ENCODE data around the gene MRPL43. TPM values are rescaled to one million over a fixed set of nuclear protein-coding genes. Genes with fewer than 3 reads are reported as not detected.
A peak's percentile ranks its signal among the peaks of the same experiment; 100 is the strongest.
"Not testable (repeated sequence)": the region's sequence is repeated elsewhere in the genome, so short reads cannot be mapped to it uniquely, and the experiment has no call there.

MRPL43 gene
- polyA plus RNA-seq, 3 donors, result 94.5 to 105 (median 100) TPM

DNA sequence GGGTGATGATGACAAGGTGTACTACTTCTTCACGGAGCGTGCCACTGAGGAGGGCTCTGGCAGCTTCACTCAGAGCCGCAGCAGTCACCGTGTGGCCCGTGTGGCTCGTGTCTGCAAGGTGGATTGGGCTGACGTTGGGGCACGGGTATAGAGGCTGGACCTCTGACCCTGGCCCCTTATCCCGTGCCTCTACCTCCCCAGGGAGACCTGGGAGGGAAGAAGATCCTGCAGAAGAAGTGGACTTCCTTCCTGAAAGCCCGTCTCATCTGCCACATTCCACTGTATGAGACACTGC is 8.4 kb downstream of the MRPL43 start:
- DNase-seq (ENCODE audit: extremely low read depth in 1 of 11, low read depth in 9 of 11, low spot score in 4 of 11), result no peak

- no peak for DNase-seq (ENCODE audit: extremely low read depth in 1 of 11, low read depth in 9 of 11, low spot score in 4 of 11)
Measured at GRCh38 chr10:100978121-100978900, 9.0 kb downstream of the MRPL43 start.

DNA sequence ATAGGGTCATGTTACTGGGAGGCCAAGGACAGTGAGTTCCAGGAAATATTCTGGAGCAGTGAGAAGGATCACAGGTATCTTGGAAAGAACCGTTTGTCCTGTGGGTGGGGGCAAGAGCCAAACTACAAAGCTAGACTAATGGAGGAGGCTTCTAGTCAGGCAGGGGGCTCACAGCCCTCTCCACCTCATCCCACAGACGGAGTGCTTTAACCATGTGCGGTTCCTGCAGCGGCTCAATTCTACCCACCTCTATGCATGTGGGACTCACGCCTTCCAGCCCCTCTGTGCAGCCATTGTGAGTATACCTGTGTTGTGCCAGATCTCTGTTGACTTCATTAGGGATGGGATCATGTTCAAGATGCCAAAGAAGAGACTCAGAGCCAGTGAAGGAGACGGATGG is 9.9 kb downstream of the MRPL43 start:
- DNase-seq (ENCODE audit: extremely low read depth in 1 of 11, low read depth in 9 of 11, low spot score in 4 of 11), result no peak

DNA sequence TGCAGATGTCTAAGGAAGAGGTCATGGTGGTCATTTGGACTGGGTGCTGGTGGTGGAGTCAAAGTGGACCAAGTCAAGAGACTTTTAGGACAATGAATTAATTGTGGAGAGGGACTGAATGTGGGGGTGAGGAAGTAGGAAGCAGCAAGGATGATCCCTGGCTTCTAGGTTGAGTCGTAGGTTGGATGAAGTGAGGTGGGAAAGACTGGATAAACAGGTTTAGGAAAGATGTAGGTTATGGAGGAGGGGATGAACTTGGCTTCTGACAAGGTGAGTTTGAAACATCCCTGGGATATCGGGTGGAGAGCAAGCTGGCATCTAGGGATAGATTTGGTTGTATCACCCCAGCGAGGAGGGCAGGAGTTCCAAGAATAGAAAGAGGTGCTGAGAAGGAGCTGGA is 10.4 kb downstream of the MRPL43 start:
- DNase-seq (ENCODE audit: extremely low read depth in 1 of 11, low read depth in 9 of 11, low spot score in 4 of 11), result no peak

- DNase-seq (ENCODE audit: extremely low read depth in 1 of 11, low read depth in 9 of 11, low spot score in 4 of 11), result not testable (repeated sequence)
Measured at GRCh38 chr10:100975397-100975796, 11.9 kb downstream of the MRPL43 start.

DNA sequence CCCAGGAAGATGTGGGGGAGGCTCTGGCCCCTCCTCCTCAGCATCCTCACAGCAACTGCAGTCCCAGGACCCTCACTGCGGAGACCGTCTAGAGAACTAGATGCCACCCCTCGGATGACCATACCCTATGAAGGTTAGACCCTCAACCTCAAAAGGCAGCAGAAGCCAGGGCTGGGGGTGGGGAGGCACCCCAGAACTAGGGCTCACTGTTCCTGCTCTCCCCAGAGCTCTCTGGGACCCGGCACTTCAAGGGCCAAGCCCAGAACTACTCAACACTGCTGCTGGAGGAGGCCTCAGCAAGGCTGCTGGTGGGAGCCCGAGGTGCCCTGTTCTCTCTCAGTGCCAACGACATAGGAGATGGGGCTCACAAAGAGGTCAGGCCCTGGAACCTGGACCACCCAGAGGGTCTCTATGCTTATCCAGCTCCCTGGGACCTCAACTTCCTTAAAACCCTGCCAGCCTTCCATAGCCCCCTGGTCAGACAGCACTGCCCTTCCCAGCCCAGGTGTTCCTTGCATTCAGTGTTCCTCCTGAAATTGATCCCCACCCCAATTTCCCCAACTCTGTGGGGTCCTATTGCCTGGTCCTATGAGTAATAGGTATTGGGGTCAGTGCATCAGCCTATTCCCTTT is 14.3 kb downstream of the MRPL43 start:
- no peak for DNase-seq (ENCODE audit: extremely low read depth in 1 of 11, low read depth in 9 of 11, low spot score in 4 of 11)

- no peak for DNase-seq (ENCODE audit: extremely low read depth in 1 of 11, low read depth in 9 of 11, low spot score in 4 of 11)
Measured at GRCh38 chr10:100972115-100972903, 15.0 kb downstream of the MRPL43 start.

DNA sequence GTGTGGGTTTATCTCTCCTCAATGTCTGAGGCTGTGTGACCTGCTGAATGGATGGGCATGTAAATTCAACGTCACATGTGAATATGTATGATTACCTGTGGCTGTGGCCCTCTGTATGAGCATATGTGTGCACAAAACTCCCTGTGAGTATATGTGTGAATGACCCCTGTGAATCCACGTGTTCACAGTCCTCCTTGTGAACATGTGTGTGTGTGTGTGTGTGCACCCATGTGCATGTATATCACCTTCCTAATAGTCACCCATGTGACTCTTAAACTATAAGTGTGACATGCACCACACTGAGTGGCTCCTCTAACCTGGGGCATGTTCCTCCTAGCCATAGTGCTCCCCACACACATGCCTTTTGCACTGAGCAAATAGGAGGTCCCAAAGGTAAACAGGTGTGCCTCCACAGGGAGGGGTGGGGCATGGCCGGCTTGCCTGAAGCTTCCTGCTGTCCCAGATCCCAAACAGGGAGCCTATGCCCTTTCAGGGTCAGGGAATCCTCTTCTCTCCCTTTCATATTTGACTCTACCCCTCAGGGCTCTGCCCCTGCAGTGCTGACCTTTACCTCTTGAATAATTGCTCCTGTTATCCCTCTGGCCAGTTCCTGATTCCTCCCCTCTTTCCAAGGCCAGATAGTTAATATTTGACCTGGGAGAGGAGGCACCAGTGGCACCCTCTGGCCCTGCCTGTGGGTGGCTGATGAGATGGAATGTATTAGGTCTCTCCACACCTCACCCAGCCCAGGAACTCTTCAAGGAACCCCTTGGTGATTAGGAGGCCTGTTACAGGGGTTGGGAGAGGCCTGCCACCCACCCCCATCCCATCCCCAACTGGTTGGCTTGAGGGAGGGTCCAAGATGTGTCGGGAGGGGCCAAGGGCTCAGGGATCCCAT is 16.1 kb downstream of the MRPL43 start:
- DNase-seq (ENCODE audit: extremely low read depth in 1 of 11, low read depth in 9 of 11, low spot score in 4 of 11), result no peak

GRCh38 chr10:100970076-100970913 is 17.0 kb downstream of the MRPL43 start:
- DNase-seq (ENCODE audit: extremely low read depth in 1 of 11, low read depth in 9 of 11, low spot score in 4 of 11), result no peak

- peak in 9 of 11 donors; percentile 28 to 40 (median 35) for DNase-seq (ENCODE audit: extremely low read depth in 1 of 11, low read depth in 9 of 11, low spot score in 4 of 11)
Measured at GRCh38 chr10:100969187-100970075, 17.9 kb downstream of the MRPL43 start, which contains the start of gene SEMA4G. Gene SEMA4G (plus strand): TSS chr10:100969504. CDS start chr10:100972913, 3,409 bp downstream.

DNA sequence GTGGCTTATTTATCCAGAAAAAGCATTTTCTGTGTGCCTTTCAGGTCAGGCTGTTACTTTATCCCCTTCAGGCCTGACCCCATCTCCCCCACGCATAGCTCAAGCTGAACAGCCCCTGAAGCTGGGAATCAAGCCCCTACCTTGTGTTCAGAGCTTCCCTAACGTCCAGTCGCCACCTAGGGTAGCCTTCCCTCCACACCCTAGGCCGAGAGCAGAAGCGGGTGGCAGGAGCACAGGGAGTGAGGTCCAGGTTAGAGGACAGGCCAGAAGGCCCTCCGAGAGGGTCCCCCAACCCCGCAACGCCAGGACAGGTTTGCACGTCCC is 18.5 kb downstream of the MRPL43 start:
- no peak for DNase-seq (ENCODE audit: extremely low read depth in 1 of 11, low read depth in 9 of 11, low spot score in 4 of 11)

GRCh38 chr10:100968062-100968736 is 19.1 kb downstream of the MRPL43 start:
- DNase-seq (ENCODE audit: extremely low read depth in 1 of 11, low read depth in 9 of 11, low spot score in 4 of 11), result no peak

- DNase-seq (ENCODE audit: extremely low read depth in 1 of 11, low read depth in 9 of 11, low spot score in 4 of 11), result no peak
Measured at GRCh38 chr10:100967332-100967731, 20.0 kb downstream of the MRPL43 start.

DNA sequence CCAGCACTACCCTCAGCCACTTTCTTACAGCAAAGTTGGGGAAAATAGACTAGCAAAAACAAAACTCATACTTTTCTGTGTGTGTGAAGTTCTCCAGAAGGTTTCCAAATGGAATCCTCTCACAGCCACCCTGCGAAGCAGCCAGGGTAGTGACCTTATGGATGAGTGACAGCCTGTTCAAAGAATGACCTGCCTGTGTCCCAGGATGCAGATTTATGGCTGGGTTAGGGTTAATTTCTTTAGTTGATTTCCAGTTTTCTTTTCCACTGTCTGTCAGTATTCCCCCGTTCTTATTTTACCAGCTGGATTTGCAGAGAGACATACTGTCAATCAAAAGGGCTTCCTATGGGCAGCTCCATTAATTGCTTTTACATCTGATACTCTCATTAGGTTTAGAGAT is 20.4 kb downstream of the MRPL43 start:
- no peak for DNase-seq (ENCODE audit: extremely low read depth in 1 of 11, low read depth in 9 of 11, low spot score in 4 of 11)

- DNase-seq (ENCODE audit: extremely low read depth in 1 of 11, low read depth in 9 of 11, low spot score in 4 of 11), result no peak
Measured at GRCh38 chr10:100965820-100966219, 21.5 kb downstream of the MRPL43 start.

GRCh38 chr10:100963826-100964225 is 23.5 kb downstream of the MRPL43 start:
- DNase-seq (ENCODE audit: extremely low read depth in 1 of 11, low read depth in 9 of 11, low spot score in 4 of 11), result no peak
